ENCODE results near the gene PIK3AP1.

PIK3AP1 gene

DNA sequence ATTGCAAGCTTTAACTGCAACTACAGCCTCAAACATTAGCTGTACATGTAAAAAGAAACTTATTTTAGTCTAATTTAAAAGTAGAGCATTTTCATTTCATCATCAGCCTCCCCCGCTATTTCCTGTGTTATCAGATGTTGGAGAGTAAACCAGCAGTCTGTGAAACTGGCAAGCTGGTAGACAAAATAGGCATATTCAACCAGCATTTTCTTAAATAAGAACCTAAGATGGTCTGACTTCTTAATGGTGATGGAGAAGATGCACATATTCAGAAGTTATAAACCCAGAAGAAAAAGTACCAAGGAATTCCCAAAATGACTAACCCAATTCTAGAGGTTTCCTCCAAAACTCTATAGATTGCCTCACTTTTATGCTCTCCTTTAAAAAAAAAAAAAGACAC, 24.9 kb downstream of the PIK3AP1 start:
- no peaks in the 10 kb centered on the region for H3K36me3 ChIP-seq (ENCODE audit: insufficient read depth, low read length)
- H3K27ac ChIP-seq (ENCODE audit: low read depth, low read length): no peak overlapping the region
- no CpG with 5 or more reads among the region's 1 CpG for WGBS
- no peaks in the 10 kb centered on the region for H3K9me3 ChIP-seq (ENCODE audit: insufficient read depth, low read depth, low read length)
- H3K4me1 ChIP-seq (ENCODE audit: insufficient read depth, low read length): 0 out of 2 replicates have a peak, but pooled peaks cover 8% of the 10 kb centered on the region
- no peak overlapping the region for H3K9ac ChIP-seq (ENCODE audit: low read depth, low read length)
- H3K4me3 ChIP-seq (ENCODE audit: low read length): no peak overlapping the region
- H3K27me3 ChIP-seq (ENCODE audit: insufficient read depth, low read length): no peaks in the 10 kb centered on the region

GRCh38 chr10:96693431-96693830, 26.9 kb downstream of the PIK3AP1 start:
- H3K4me3 ChIP-seq (ENCODE audit: low read length): no peak overlapping the region
- WGBS: 92% methylated on average over 3 of the region's 3 CpGs

DNA sequence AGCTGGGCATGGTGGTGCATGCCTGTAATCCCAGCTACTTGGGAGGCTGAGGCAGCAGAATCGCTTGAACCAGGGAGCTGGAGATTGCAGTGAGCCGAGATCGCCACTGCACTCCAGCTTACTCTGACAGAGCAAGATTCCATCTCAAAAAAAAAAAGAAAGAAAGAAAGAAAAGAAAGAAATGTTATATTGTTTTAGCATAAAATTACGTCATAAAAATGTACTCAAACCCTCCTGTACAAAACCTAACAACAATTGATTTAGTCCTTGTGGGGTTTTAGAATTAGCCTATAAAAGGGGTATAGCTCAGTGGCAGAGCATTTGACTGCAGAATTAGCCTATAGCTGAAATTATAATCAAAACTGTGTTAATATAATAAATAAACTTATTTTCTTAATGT, 27.9 kb downstream of the PIK3AP1 start:
- Histone ChIP-seq H3K9me3 (ENCODE audit: insufficient read depth, low read depth, low read length) (no peaks in the 10 kb centered on the region), H3K9ac (ENCODE audit: low read depth, low read length) (no peak overlapping the region), H3K27ac (ENCODE audit: low read depth, low read length) (no peak overlapping the region), H3K4me1 (ENCODE audit: insufficient read depth, low read length) (0 out of 2 replicates have a peak, but pooled peaks cover 8% of the 10 kb centered on the region), H3K4me3 (ENCODE audit: low read length) (no peak overlapping the region), H3K36me3 (ENCODE audit: insufficient read depth, low read length) (no peaks in the 10 kb centered on the region), H3K27me3 (ENCODE audit: insufficient read depth, low read length) (no peaks in the 10 kb centered on the region)
- 94% methylated on average over 3 of the region's 4 CpGs for WGBS

More at GRCh38 chr10:96693431-96693830, 26.9 kb downstream of the PIK3AP1 start:
- H3K9ac ChIP-seq (ENCODE audit: low read depth, low read length): no peak overlapping the region
- H3K9me3 ChIP-seq (ENCODE audit: insufficient read depth, low read depth, low read length): no peaks in the 10 kb centered on the region
- 0 out of 2 replicates have a peak, but pooled peaks cover 8% of the 10 kb centered on the region for H3K4me1 ChIP-seq (ENCODE audit: insufficient read depth, low read length)
- no peak overlapping the region for H3K27ac ChIP-seq (ENCODE audit: low read depth, low read length)
- no peaks in the 10 kb centered on the region for H3K36me3 ChIP-seq (ENCODE audit: insufficient read depth, low read length)
- no peaks in the 10 kb centered on the region for H3K27me3 ChIP-seq (ENCODE audit: insufficient read depth, low read length)

- no peak overlapping the region for H3K27ac ChIP-seq (ENCODE audit: low read depth, low read length)
- H3K9me3 ChIP-seq (ENCODE audit: insufficient read depth, low read depth, low read length): no peaks in the 10 kb centered on the region
- no peaks in the 10 kb centered on the region for H3K36me3 ChIP-seq (ENCODE audit: insufficient read depth, low read length)
- no peak overlapping the region for H3K4me3 ChIP-seq (ENCODE audit: low read length)
- no peak overlapping the region for H3K9ac ChIP-seq (ENCODE audit: low read depth, low read length)
- 0 out of 2 replicates have a peak, but pooled peaks cover 8% of the 10 kb centered on the region for H3K4me1 ChIP-seq (ENCODE audit: insufficient read depth, low read length)
- no peaks in the 10 kb centered on the region for H3K27me3 ChIP-seq (ENCODE audit: insufficient read depth, low read length)
Measured at GRCh38 chr10:96691761-96692160, 28.6 kb downstream of the PIK3AP1 start.

DNA sequence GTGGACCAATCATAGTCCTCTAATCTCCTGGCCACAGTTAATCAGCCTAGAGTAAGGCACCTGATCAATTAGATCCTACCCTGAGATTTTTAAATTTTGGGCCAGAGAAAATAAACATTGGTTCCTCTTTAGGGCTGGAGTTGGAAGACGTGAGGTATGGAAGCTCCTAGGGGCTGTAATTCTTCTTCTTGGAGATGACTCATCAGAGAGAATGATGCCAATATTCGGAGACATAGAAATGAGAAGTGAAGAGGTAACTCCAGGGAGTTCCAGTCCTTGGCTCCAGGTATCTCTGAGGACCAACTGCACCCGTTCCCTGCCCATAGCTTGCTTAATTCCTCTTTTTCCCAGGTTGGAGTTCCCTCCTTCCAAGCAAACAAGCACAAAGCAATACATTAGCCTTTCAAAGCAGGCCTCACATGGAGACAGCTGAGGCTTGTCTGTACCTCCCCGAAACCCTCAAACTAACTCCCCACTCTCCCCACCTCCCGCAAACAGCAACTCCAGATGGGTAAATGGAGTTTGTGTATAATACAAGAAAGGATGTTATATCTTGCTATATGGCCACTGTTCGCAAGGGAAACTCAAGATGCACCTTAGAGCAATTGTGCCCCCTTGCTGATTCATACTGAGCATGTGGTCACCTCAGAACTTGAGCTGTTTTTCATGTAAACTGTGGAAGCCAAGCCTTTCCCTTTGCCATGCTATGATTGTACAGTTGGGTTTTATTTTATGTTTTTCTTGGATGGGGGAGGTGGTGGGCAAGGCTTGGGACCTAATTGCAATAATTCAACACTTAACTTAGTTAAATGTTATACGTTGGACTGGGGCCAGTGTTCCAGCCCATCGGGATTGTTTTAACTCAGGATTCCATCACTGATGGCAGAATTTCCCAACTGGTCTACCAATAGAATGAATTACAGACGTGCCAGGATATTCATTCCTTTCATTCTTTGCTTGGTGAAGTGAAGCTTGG, 29.3 kb downstream of the PIK3AP1 start:
- Histone ChIP-seq H3K4me3 (ENCODE audit: low read length) (no peak overlapping the region), H3K4me1 (ENCODE audit: insufficient read depth, low read length) (0 out of 2 replicates have a peak, but pooled peaks cover 8% of the 10 kb centered on the region), H3K9me3 (ENCODE audit: insufficient read depth, low read depth, low read length) (no peaks in the 10 kb centered on the region), H3K36me3 (ENCODE audit: insufficient read depth, low read length) (no peaks in the 10 kb centered on the region), H3K27me3 (ENCODE audit: insufficient read depth, low read length) (no peaks in the 10 kb centered on the region), H3K9ac (ENCODE audit: low read depth, low read length) (no peak overlapping the region), H3K27ac (ENCODE audit: low read depth, low read length) (no peak overlapping the region)
- 81% methylated on average over 7 of the region's 9 CpGs for WGBS

GRCh38 chr10:96688789-96689188, 31.5 kb downstream of the PIK3AP1 start:
- Histone ChIP-seq H3K4me1 (ENCODE audit: insufficient read depth, low read length) (0 out of 2 replicates have a peak, but pooled peaks cover 8% of the 10 kb centered on the region), H3K36me3 (ENCODE audit: insufficient read depth, low read length) (no peaks in the 10 kb centered on the region)
- WGBS: 94% methylated on average over 4 of the region's 4 CpGs

GRCh38 chr10:96687317-96688012, 32.8 kb downstream of the PIK3AP1 start:
- Histone ChIP-seq H3K27me3 (ENCODE audit: insufficient read depth, low read length) (no peaks in the 10 kb centered on the region), H3K9ac (ENCODE audit: low read depth, low read length) (no peak overlapping the region), H3K4me3 (ENCODE audit: low read length) (no peak overlapping the region), H3K4me1 (ENCODE audit: insufficient read depth, low read length) (0 out of 2 replicates have a peak, but pooled peaks cover 8% of the 10 kb centered on the region), H3K27ac (ENCODE audit: low read depth, low read length) (no peak overlapping the region), H3K9me3 (ENCODE audit: insufficient read depth, low read depth, low read length) (no peaks in the 10 kb centered on the region), H3K36me3 (ENCODE audit: insufficient read depth, low read length) (no peaks in the 10 kb centered on the region)
- WGBS: 94% methylated on average over 8 of the region's 8 CpGs

More at GRCh38 chr10:96688789-96689188, 31.5 kb downstream of the PIK3AP1 start:
- Histone ChIP-seq H3K27me3 (ENCODE audit: insufficient read depth, low read length) (no peaks in the 10 kb centered on the region), H3K27ac (ENCODE audit: low read depth, low read length) (no peak overlapping the region), H3K9me3 (ENCODE audit: insufficient read depth, low read depth, low read length) (no peaks in the 10 kb centered on the region), H3K9ac (ENCODE audit: low read depth, low read length) (no peak overlapping the region), H3K4me3 (ENCODE audit: low read length) (no peak overlapping the region)

- Histone ChIP-seq H3K27me3 (ENCODE audit: insufficient read depth, low read length) (no peaks in the 10 kb centered on the region), H3K9me3 (ENCODE audit: insufficient read depth, low read depth, low read length) (no peaks in the 10 kb centered on the region), H3K9ac (ENCODE audit: low read depth, low read length) (no peak overlapping the region), H3K4me1 (ENCODE audit: insufficient read depth, low read length) (0 out of 2 replicates have a peak, but pooled peaks cover 8% of the 10 kb centered on the region), H3K27ac (ENCODE audit: low read depth, low read length) (no peak overlapping the region), H3K4me3 (ENCODE audit: low read length) (no peak overlapping the region), H3K36me3 (ENCODE audit: insufficient read depth, low read length) (no peaks in the 10 kb centered on the region)
- 96% methylated on average over 7 of the region's 7 CpGs for WGBS
Measured at GRCh38 chr10:96686514-96686913, 33.8 kb downstream of the PIK3AP1 start.

GRCh38 chr10:96685306-96685705, 35.0 kb downstream of the PIK3AP1 start:
- Histone ChIP-seq H3K27ac (ENCODE audit: low read depth, low read length) (no peak overlapping the region), H3K9me3 (ENCODE audit: insufficient read depth, low read depth, low read length) (no peaks in the 10 kb centered on the region), H3K27me3 (ENCODE audit: insufficient read depth, low read length) (no peaks in the 10 kb centered on the region), H3K4me3 (ENCODE audit: low read length) (no peak overlapping the region), H3K4me1 (ENCODE audit: insufficient read depth, low read length) (no peaks in the 10 kb centered on the region), H3K36me3 (ENCODE audit: insufficient read depth, low read length) (no peaks in the 10 kb centered on the region), H3K9ac (ENCODE audit: low read depth, low read length) (no peak overlapping the region)
- 90% methylated on average over 2 of the region's 3 CpGs for WGBS

- no peak overlapping the region for H3K4me3 ChIP-seq (ENCODE audit: low read length)
- no peaks in the 10 kb centered on the region for H3K4me1 ChIP-seq (ENCODE audit: insufficient read depth, low read length)
- H3K27ac ChIP-seq (ENCODE audit: low read depth, low read length): no peak overlapping the region
- no peaks in the 10 kb centered on the region for H3K9me3 ChIP-seq (ENCODE audit: insufficient read depth, low read depth, low read length)
- WGBS: 100% methylated on average over 1 of the region's 4 CpGs
- H3K36me3 ChIP-seq (ENCODE audit: insufficient read depth, low read length): no peaks in the 10 kb centered on the region
- no peaks in the 10 kb centered on the region for H3K27me3 ChIP-seq (ENCODE audit: insufficient read depth, low read length)
- no peak overlapping the region for H3K9ac ChIP-seq (ENCODE audit: low read depth, low read length)
Measured at GRCh38 chr10:96684826-96685225, 35.5 kb downstream of the PIK3AP1 start.

GRCh38 chr10:96683710-96684109, 36.6 kb downstream of the PIK3AP1 start:
- Histone ChIP-seq H3K27me3 (ENCODE audit: insufficient read depth, low read length) (no peaks in the 10 kb centered on the region), H3K27ac (ENCODE audit: low read depth, low read length) (no peak overlapping the region)

More at GRCh38 chr10:96683710-96684109, 36.6 kb downstream of the PIK3AP1 start:
- Histone ChIP-seq H3K4me3 (ENCODE audit: low read length) (no peak overlapping the region), H3K9ac (ENCODE audit: low read depth, low read length) (no peak overlapping the region), H3K36me3 (ENCODE audit: insufficient read depth, low read length) (no peaks in the 10 kb centered on the region), H3K4me1 (ENCODE audit: insufficient read depth, low read length) (no peaks in the 10 kb centered on the region), H3K9me3 (ENCODE audit: insufficient read depth, low read depth, low read length) (no peaks in the 10 kb centered on the region)
- WGBS: 71% methylated on average over 1 of the region's 2 CpGs
